ENCODE results near the gene EBF3. TPM values are rescaled to one million over a fixed set of nuclear protein-coding genes. Genes with fewer than 3 reads are reported as not detected.

Gene EBF3
- total and polyA plus RNA-seq, 3 experiments from 2014 or later = not detected

- Histone ChIP-seq H3K36me3 (ENCODE audit: insufficient read depth, low read length) (no peaks in the 10 kb centered on the region), H3K4me3 (ENCODE audit: low read length) (no peak overlapping the region), H3K4me1 (ENCODE audit: insufficient read depth, low read length) (no peaks in the 10 kb centered on the region), H3K9me3 (ENCODE audit: low read length) (no peaks in the 10 kb centered on the region), H3K27me3 (ENCODE audit: insufficient read depth, low read length, poor library complexity, severe bottlenecking) (no peaks in the 10 kb centered on the region), H3K27ac (ENCODE audit: low read depth, low read length) (no peak overlapping the region)
- CTCF ChIA-PET = no interaction called here
- Mint-ChIP-seq H3K36me3 (no peaks in the 10 kb centered on the region), H3K27ac (peak overlapping the region in 1 of 8 donors; percentile 4), H3K27me3 (peaks cover 0 to 9% of the 10 kb centered on the region in 2 donors), H3K9me3 (no peaks in the 10 kb centered on the region), H3K4me1 (no peaks in the 10 kb centered on the region), H3K4me3 (no peak overlapping the region)
- DNase-seq = no peak
- POLR2A ChIA-PET = no interaction called here
Observed at GRCh38 chr10:129904323-129904722, 59.8 kb downstream of the EBF3 start.

- H3K27ac Mint-ChIP-seq = no peak overlapping the region
- no peaks in the 10 kb centered on the region for H3K4me1 Mint-ChIP-seq
- no peaks in the 10 kb centered on the region for H3K36me3 ChIP-seq (ENCODE audit: insufficient read depth, low read length)
- POLR2A ChIA-PET = no interaction called here
- H3K27me3 ChIP-seq (ENCODE audit: insufficient read depth, low read length, poor library complexity, severe bottlenecking) = no peaks in the 10 kb centered on the region
- no peak for DNase-seq
- CTCF ChIA-PET = no interaction called here
- H3K27me3 Mint-ChIP-seq = peaks cover 3 to 15% of the 10 kb centered on the region in 2 donors
- H3K4me3 ChIP-seq (ENCODE audit: low read length) = no peak overlapping the region
- H3K4me3 Mint-ChIP-seq = no peak overlapping the region
- no peak overlapping the region for H3K27ac ChIP-seq (ENCODE audit: low read depth, low read length)
- H3K9me3 Mint-ChIP-seq = no peaks in the 10 kb centered on the region
- no peaks in the 10 kb centered on the region for H3K9me3 ChIP-seq (ENCODE audit: low read length)
- no peaks in the 10 kb centered on the region for H3K36me3 Mint-ChIP-seq
- no peaks in the 10 kb centered on the region for H3K4me1 ChIP-seq (ENCODE audit: insufficient read depth, low read length)
Observed at GRCh38 chr10:129901389-129902006, 62.6 kb downstream of the EBF3 start.

- CTCF ChIA-PET = no interaction called here
- no peaks in the 10 kb centered on the region for H3K9me3 ChIP-seq (ENCODE audit: low read length)
- no peaks in the 10 kb centered on the region for H3K27me3 ChIP-seq (ENCODE audit: insufficient read depth, low read length, poor library complexity, severe bottlenecking)
- Mint-ChIP-seq H3K36me3 (no peaks in the 10 kb centered on the region), H3K9me3 (no peaks in the 10 kb centered on the region), H3K4me3 (no peak overlapping the region), H3K27me3 (peaks cover 6 to 17% of the 10 kb centered on the region in 2 donors), H3K27ac (no peak overlapping the region), H3K4me1 (no peaks in the 10 kb centered on the region)
- DNase-seq = no peak
- H3K4me1 ChIP-seq (ENCODE audit: insufficient read depth, low read length) = no peaks in the 10 kb centered on the region
- no peak overlapping the region for H3K27ac ChIP-seq (ENCODE audit: low read depth, low read length)
- no peaks in the 10 kb centered on the region for H3K36me3 ChIP-seq (ENCODE audit: insufficient read depth, low read length)
- POLR2A ChIA-PET = no interaction called here
- H3K4me3 ChIP-seq (ENCODE audit: low read length) = no peak overlapping the region
Observed at GRCh38 chr10:129900825-129901224, 63.2 kb downstream of the EBF3 start.

- POLR2A ChIA-PET = no interaction called here
- no peaks in the 10 kb centered on the region for H3K9me3 ChIP-seq (ENCODE audit: low read length)
- no peak overlapping the region for H3K4me3 ChIP-seq (ENCODE audit: low read length)
- Mint-ChIP-seq H3K27ac (no peak overlapping the region), H3K4me3 (no peak overlapping the region), H3K4me1 (no peaks in the 10 kb centered on the region), H3K27me3 (peaks cover 10 to 17% of the 10 kb centered on the region in 2 donors), H3K36me3 (no peaks in the 10 kb centered on the region), H3K9me3 (no peaks in the 10 kb centered on the region)
- H3K27me3 ChIP-seq (ENCODE audit: insufficient read depth, low read length, poor library complexity, severe bottlenecking) = no peaks in the 10 kb centered on the region
- DNase-seq = no peak
- CTCF ChIA-PET = no interaction called here
- no peaks in the 10 kb centered on the region for H3K4me1 ChIP-seq (ENCODE audit: insufficient read depth, low read length)
- no peaks in the 10 kb centered on the region for H3K36me3 ChIP-seq (ENCODE audit: insufficient read depth, low read length)
- H3K27ac ChIP-seq (ENCODE audit: low read depth, low read length) = no peak overlapping the region
Observed at GRCh38 chr10:129899276-129900130, 64.6 kb downstream of the EBF3 start.

GRCh38 chr10:129898706-129899268 lies 65.3 kb downstream of the EBF3 start:
- ChIA-PET POLR2A (no interaction called here), CTCF (no interaction called here)
- H3K4me1 Mint-ChIP-seq = no peaks in the 10 kb centered on the region
- H3K4me1 ChIP-seq (ENCODE audit: insufficient read depth, low read length) = no peaks in the 10 kb centered on the region
- H3K4me3 Mint-ChIP-seq = no peak overlapping the region
- no peaks in the 10 kb centered on the region for H3K36me3 ChIP-seq (ENCODE audit: insufficient read depth, low read length)
- no peak for DNase-seq
- no peak overlapping the region for H3K27ac Mint-ChIP-seq
- H3K36me3 Mint-ChIP-seq = no peaks in the 10 kb centered on the region
- H3K27me3 ChIP-seq (ENCODE audit: insufficient read depth, low read length, poor library complexity, severe bottlenecking) = no peaks in the 10 kb centered on the region
- H3K9me3 Mint-ChIP-seq = no peaks in the 10 kb centered on the region
- no peak overlapping the region for H3K27ac ChIP-seq (ENCODE audit: low read depth, low read length)
- no peaks in the 10 kb centered on the region for H3K9me3 ChIP-seq (ENCODE audit: low read length)
- H3K4me3 ChIP-seq (ENCODE audit: low read length) = no peak overlapping the region
- peaks cover 10 to 17% of the 10 kb centered on the region in 2 donors for H3K27me3 Mint-ChIP-seq

- H3K27me3 ChIP-seq (ENCODE audit: insufficient read depth, low read length, poor library complexity, severe bottlenecking) = no peaks in the 10 kb centered on the region
- H3K9me3 ChIP-seq (ENCODE audit: low read length) = no peaks in the 10 kb centered on the region
- H3K27ac Mint-ChIP-seq = no peak overlapping the region
- no peaks in the 10 kb centered on the region for H3K4me1 ChIP-seq (ENCODE audit: insufficient read depth, low read length)
- no peak for DNase-seq
- H3K4me3 Mint-ChIP-seq = no peak overlapping the region
- peaks cover 10 to 17% of the 10 kb centered on the region in 2 donors for H3K27me3 Mint-ChIP-seq
- no peak overlapping the region for H3K4me3 ChIP-seq (ENCODE audit: low read length)
- H3K4me1 Mint-ChIP-seq = no peaks in the 10 kb centered on the region
- H3K27ac ChIP-seq (ENCODE audit: low read depth, low read length) = no peak overlapping the region
- H3K36me3 ChIP-seq (ENCODE audit: insufficient read depth, low read length) = no peaks in the 10 kb centered on the region
- no peaks in the 10 kb centered on the region for H3K9me3 Mint-ChIP-seq
- no peaks in the 10 kb centered on the region for H3K36me3 Mint-ChIP-seq
- CTCF ChIA-PET = no interaction called here
- POLR2A ChIA-PET = no interaction called here
Observed at GRCh38 chr10:129897871-129898626, 66.0 kb downstream of the EBF3 start.

- Mint-ChIP-seq H3K4me3 (no peak overlapping the region), H3K4me1 (no peaks in the 10 kb centered on the region), H3K27me3 (peaks cover 10% of the 10 kb centered on the region in 2 donors), H3K9me3 (no peaks in the 10 kb centered on the region), H3K36me3 (no peaks in the 10 kb centered on the region), H3K27ac (no peak overlapping the region)
- H3K9me3 ChIP-seq (ENCODE audit: low read length) = no peaks in the 10 kb centered on the region
- ChIA-PET POLR2A (no interaction called here), CTCF (no interaction called here)
- no peaks in the 10 kb centered on the region for H3K36me3 ChIP-seq (ENCODE audit: insufficient read depth, low read length)
- DNase-seq = no peak
- H3K27ac ChIP-seq (ENCODE audit: low read depth, low read length) = no peak overlapping the region
- H3K27me3 ChIP-seq (ENCODE audit: insufficient read depth, low read length, poor library complexity, severe bottlenecking) = no peaks in the 10 kb centered on the region
- H3K4me3 ChIP-seq (ENCODE audit: low read length) = no peak overlapping the region
- no peaks in the 10 kb centered on the region for H3K4me1 ChIP-seq (ENCODE audit: insufficient read depth, low read length)
Observed at GRCh38 chr10:129896860-129897200, 67.2 kb downstream of the EBF3 start.
